Upper lobe of left lung (tissue), 6 donors: Measurements from ENCODE around the gene AP3S2. TPM values are rescaled to one million over a fixed set of nuclear protein-coding genes. Genes with fewer than 3 reads are reported as not detected.
A peak's percentile ranks its signal among the peaks of the same experiment; 100 is the strongest.
"Not testable (repeated sequence)": the region's sequence is repeated elsewhere in the genome, so short reads cannot be mapped to it uniquely, and the experiment has no call there.

Experiments
- ATAC-seq, 2 donors: fragments of 200-7000 bp; cut with Tn5 transposase; one replicate each; pipeline ENCODE4 v1.9.1; 2022; ENCODE audit warnings: mild to moderate bottlenecking in 2 of 2, moderate library complexity in 2 of 2; ENCODE audit not compliant: low FRiP score in 2 of 2
- DNase-seq, 2 donors: peaks; one replicate each; pipeline ENCODE4 v3.0.0-alpha.2; 2019 to 2020
- H3K27ac ChIP-seq, 4 donors: fragments of 200-600 bp; sonication (generic); one replicate each; pipeline ENCODE4 v1.5.1; 2016 to 2019
- H3K27me3 ChIP-seq, 4 donors: fragments of 200-600 bp; sonication (generic); one replicate each; pipeline ENCODE4 v1.5.1; 2017 to 2019
- H3K36me3 ChIP-seq, 4 donors: fragments of 200-600 bp; sonication (generic); one replicate each; pipeline ENCODE4 v1.5.1; 2016 to 2019
- H3K4me1 ChIP-seq, 4 donors: fragments of 200-600 bp; sonication (generic); one replicate each; pipeline ENCODE4 v1.5.1; 2018 to 2019
- H3K4me3 ChIP-seq, 4 donors: fragments of 200-600 bp; sonication (generic); one replicate each; pipeline ENCODE4 v1.5.1; 2017 to 2019; ENCODE audit warnings: mild to moderate bottlenecking in 2 of 4, moderate library complexity in 1 of 4
- H3K9me3 ChIP-seq, 4 donors: fragments of 200-600 bp; sonication (generic); one replicate each; pipeline ENCODE4 v1.5.1; 2018 to 2019
- EP300 ChIP-seq, 4 donors: sonication (generic); formaldehyde crosslinking; IDR thresholded peaks; one replicate each; pipeline ENCODE4 v1.5.1; 2017; ENCODE audit warnings: antibody characterized with exemption in 4 of 4, control low read depth in 2 of 4
- POLR2A ChIP-seq, 4 donors: fragments of 450-650 bp; IDR thresholded peaks; one replicate each; pipeline ENCODE4 v1.5.1; 2016 to 2017; ENCODE audit warnings: antibody characterized with exemption in 4 of 4, mild to moderate bottlenecking in 2 of 4
- POLR2AphosphoS5 ChIP-seq, 2 donors: sonication (generic); formaldehyde crosslinking; IDR thresholded peaks; one replicate each; pipeline ENCODE4 v1.5.1; 2017; ENCODE audit warnings: antibody characterized with exemption in 2 of 2
- WGBS, 2 donors: methylation state at CpG; one replicate each; pipeline ENCODE4 v1.1.5; 2017 to 2018; 5-methylcytosine and 5-hydroxymethylcytosine counted together
- total RNA-seq, 6 donors: library from RNA; depleted of rRNA in 4 of 6; stranded (reverse); fragments of >200 nt in 4 of 6; gene quantifications; one replicate each; pipeline versions ENCODE4 v1.1.0 to v1.2.1, GENCODE V29; 2016 to 2021
- TF ChIP-seq, protein P1 (sequence below), 6 experiments: fragments of 450-650 bp in 4 of 6; fragments of 200-600 bp in 2 of 6; sonication (generic) in 2 of 6; IDR thresholded peaks; one replicate each; pipeline ENCODE4 v1.5.1; 2016 to 2019; ENCODE audit warnings: antibody characterized with exemption in 6 of 6
- donor health status: DM: no; HTN: no; CAD: no; lungs with moderate emphysema.
- donor health status: DM: no; HTN: yes; CAD: no; lungs with severe emphysema.

Gene AP3S2
- total RNA-seq, 6 donors from 2014 or later: 19.6 to 46.1 (median 28.9) TPM

DNA sequence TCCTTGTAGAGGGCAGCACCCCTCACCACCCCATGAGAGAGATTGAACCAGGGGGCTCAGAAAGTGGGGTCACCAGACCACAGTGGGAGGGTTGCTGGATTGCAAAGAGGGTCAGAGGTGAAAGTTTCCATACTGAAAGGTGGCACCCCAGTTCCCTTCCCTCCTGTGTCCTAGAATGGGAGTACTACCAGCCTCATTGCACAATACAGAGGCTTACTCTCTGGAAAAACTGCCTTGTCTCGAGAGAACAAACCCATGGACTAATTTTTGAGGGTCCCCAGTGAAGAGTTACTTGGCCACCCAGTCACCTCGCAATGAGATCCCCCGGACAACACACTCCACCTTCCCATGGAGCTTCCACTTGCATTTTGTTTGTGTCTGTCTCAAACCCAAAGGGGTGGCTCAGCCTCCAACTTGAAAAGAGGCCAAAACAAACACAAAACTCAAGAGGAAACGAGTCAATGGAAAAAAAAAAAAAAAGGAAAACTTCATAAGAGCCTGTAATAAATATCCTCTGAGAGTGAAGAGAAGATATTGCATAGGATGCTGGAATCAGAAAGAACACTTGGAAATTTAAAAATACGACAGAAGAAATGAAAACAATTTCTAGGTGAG is 99.1 kb downstream of the AP3S2 start:
- TF ChIP-seq POLR2AphosphoS5 (IDR thresholded peaks at IDR 0.05) (no peak), EP300 (IDR thresholded peaks at IDR 0.05) (no peak), POLR2A (IDR thresholded peaks at IDR 0.05) (no peak)
- TF ChIP-seq, protein P1, sequence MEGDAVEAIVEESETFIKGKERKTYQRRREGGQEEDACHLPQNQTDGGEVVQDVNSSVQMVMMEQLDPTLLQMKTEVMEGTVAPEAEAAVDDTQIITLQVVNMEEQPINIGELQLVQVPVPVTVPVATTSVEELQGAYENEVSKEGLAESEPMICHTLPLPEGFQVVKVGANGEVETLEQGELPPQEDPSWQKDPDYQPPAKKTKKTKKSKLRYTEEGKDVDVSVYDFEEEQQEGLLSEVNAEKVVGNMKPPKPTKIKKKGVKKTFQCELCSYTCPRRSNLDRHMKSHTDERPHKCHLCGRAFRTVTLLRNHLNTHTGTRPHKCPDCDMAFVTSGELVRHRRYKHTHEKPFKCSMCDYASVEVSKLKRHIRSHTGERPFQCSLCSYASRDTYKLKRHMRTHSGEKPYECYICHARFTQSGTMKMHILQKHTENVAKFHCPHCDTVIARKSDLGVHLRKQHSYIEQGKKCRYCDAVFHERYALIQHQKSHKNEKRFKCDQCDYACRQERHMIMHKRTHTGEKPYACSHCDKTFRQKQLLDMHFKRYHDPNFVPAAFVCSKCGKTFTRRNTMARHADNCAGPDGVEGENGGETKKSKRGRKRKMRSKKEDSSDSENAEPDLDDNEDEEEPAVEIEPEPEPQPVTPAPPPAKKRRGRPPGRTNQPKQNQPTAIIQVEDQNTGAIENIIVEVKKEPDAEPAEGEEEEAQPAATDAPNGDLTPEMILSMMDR (IDR thresholded peaks at IDR 0.05): no peak
- peaks cover 0 to 14% (median 3%) of the 10 kb centered on the region in 4 donors for H3K36me3 ChIP-seq
- no peak overlapping the region for H3K4me3 ChIP-seq
- peaks cover 0 to 9% (median 3%) of the 10 kb centered on the region in 4 donors for H3K4me1 ChIP-seq
- DNase-seq (no peak), ATAC-seq (peak in 1 of 2 donors; percentile 22)
- H3K27me3 ChIP-seq: no peaks in the 10 kb centered on the region
- H3K27ac ChIP-seq: no peak overlapping the region
- 21 to 28% methylated on average over 5 of the region's 5 CpGs for WGBS, 2 donors
- H3K9me3 ChIP-seq: no peaks in the 10 kb centered on the region

- Histone ChIP-seq H3K4me1 (peaks cover 0 to 9% (median 3%) of the 10 kb centered on the region in 4 donors), H3K27ac (no peak overlapping the region), H3K4me3 (no peak overlapping the region), H3K36me3 (peaks cover 0 to 14% (median 3%) of the 10 kb centered on the region in 4 donors), H3K9me3 (no peaks in the 10 kb centered on the region), H3K27me3 (no peaks in the 10 kb centered on the region)
- WGBS, 2 donors: 91 to 94% methylated on average over 18 to 22 of the region's 22 CpGs
- DNase-seq: no peak
- no peak for TF ChIP-seq EP300 (IDR thresholded peaks at IDR 0.05)
- TF ChIP-seq, protein P1 (IDR thresholded peaks at IDR 0.05): no peak
- TF ChIP-seq POLR2AphosphoS5 (IDR thresholded peaks at IDR 0.05): no peak
- peak in 1 of 2 donors; percentile 67 for ATAC-seq
Measured at GRCh38 chr15:89792106-89792805, 101.5 kb downstream of the AP3S2 start.

- no peak overlapping the region for H3K27ac ChIP-seq
- DNase-seq (no peak), ATAC-seq (no peak)
- TF ChIP-seq POLR2A (IDR thresholded peaks at IDR 0.05): no peak
- no peak for TF ChIP-seq EP300 (IDR thresholded peaks at IDR 0.05)
- TF ChIP-seq, protein P1 (IDR thresholded peaks at IDR 0.05): no peak
- TF ChIP-seq POLR2AphosphoS5 (IDR thresholded peaks at IDR 0.05): no peak
- no peaks in the 10 kb centered on the region for H3K9me3 ChIP-seq
- no peak overlapping the region for H3K4me3 ChIP-seq
- peaks cover 0 to 14% (median 3%) of the 10 kb centered on the region in 4 donors for H3K36me3 ChIP-seq
- H3K27me3 ChIP-seq: no peaks in the 10 kb centered on the region
- peaks cover 0 to 9% (median 3%) of the 10 kb centered on the region in 4 donors for H3K4me1 ChIP-seq
- 93 to 95% methylated on average over 16 of the region's 16 CpGs for WGBS, 2 donors
Measured at GRCh38 chr15:89790661-89791060, 103.1 kb downstream of the AP3S2 start.

GRCh38 chr15:89790206-89790605 is 103.6 kb downstream of the AP3S2 start:
- TF ChIP-seq POLR2A (IDR thresholded peaks at IDR 0.05) (no peak), POLR2AphosphoS5 (IDR thresholded peaks at IDR 0.05) (no peak), EP300 (IDR thresholded peaks at IDR 0.05) (no peak)
- TF ChIP-seq, protein P1 (IDR thresholded peaks at IDR 0.05): no peak
- ATAC-seq: no peak
- no peak overlapping the region for H3K4me3 ChIP-seq

GRCh38 chr15:89788585-89788984 is 105.2 kb downstream of the AP3S2 start:
- not testable (repeated sequence) for H3K27me3 ChIP-seq, ATAC-seq, H3K27ac ChIP-seq, DNase-seq, H3K9me3 ChIP-seq, H3K4me1 ChIP-seq, H3K4me3 ChIP-seq
- 96 to 97% methylated on average over 4 of the region's 4 CpGs for WGBS, 2 donors
- peaks cover 0 to 14% (median 3%) of the 10 kb centered on the region in 4 donors for H3K36me3 ChIP-seq

More at GRCh38 chr15:89790206-89790605, 103.6 kb downstream of the AP3S2 start:
- no peak for DNase-seq
- H3K36me3 ChIP-seq: peaks cover 0 to 14% (median 3%) of the 10 kb centered on the region in 4 donors
- WGBS, 2 donors: 78 to 79% methylated on average over 10 of the region's 10 CpGs
- H3K27me3 ChIP-seq: no peaks in the 10 kb centered on the region
- H3K27ac ChIP-seq: no peak overlapping the region
- H3K4me1 ChIP-seq: peaks cover 0 to 8% (median 3%) of the 10 kb centered on the region in 4 donors
- no peaks in the 10 kb centered on the region for H3K9me3 ChIP-seq
